MM.1S (cell line): Measurements from ENCODE around the gene VPS35L.

Source experiments
- CTCF ChIP-seq: fragments of 300-600 bp; sonication (generic); IDR thresholded peaks from 2 replicates; pipeline ENCODE4 v1.5.1; 2016; ENCODE audit warnings: antibody characterized with exemption, low read length, mixed read lengths
- EZH2phosphoT487 ChIP-seq: fragments of 300-600 bp; sonication (generic); IDR thresholded peaks from 2 replicates; pipeline ENCODE4 v1.6.1; 2018; ENCODE audit warnings: antibody characterized with exemption, low read length

GRCh38 chr16:19708296-19709205 lies 153.0 kb downstream of the VPS35L start:
- TF ChIP-seq CTCF: no peak
- TF ChIP-seq EZH2phosphoT487: no peak
